Erythroblast (primary cell): ENCODE data around the gene EDC3.

Source experiments
- DNase-seq, 2 experiments: peaks; one replicate each; lab custom pipeline; 2025; lab: John Stamatoyannopoulos, UW
- GATA1 ChIP-seq: IDR thresholded peaks from 2 replicates; pipeline ENCODE4 v1.6.1; 2011; ENCODE audit warnings: low read depth, mild to moderate bottlenecking, control low read depth, low read length, moderate library complexity
- POLR2A ChIP-seq: IDR thresholded peaks from 2 replicates; pipeline ENCODE4 v1.6.1; 2011; ENCODE audit warnings: mild to moderate bottlenecking, low read length

The EDC3 gene

DNA sequence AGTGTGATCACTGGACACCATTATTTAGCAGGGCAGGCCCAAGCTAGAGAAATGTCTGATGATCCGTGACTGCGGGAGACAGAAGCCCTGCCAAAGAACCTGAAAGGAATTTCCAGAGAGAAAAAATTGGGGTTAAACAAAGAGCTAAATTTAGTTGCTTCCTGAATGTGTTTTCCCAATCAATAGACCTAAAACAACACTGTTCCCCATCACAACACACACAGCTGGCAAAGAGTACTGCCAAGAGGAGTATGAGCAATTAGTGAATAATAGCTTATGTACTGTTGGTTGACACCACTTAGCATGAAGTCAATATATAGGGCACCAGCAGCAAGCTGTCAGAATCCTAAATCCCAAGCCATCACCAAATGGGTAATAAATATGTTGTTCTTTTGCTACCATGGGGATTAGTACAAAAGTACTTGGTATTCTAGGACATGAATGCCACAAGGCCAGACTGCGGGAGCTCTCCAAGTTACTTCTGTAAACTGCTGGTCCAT lies 44.5 kb downstream of the EDC3 start:
- DNase-seq: no peak
- TF ChIP-seq POLR2A (no peak), GATA1 (no peak)

DNA sequence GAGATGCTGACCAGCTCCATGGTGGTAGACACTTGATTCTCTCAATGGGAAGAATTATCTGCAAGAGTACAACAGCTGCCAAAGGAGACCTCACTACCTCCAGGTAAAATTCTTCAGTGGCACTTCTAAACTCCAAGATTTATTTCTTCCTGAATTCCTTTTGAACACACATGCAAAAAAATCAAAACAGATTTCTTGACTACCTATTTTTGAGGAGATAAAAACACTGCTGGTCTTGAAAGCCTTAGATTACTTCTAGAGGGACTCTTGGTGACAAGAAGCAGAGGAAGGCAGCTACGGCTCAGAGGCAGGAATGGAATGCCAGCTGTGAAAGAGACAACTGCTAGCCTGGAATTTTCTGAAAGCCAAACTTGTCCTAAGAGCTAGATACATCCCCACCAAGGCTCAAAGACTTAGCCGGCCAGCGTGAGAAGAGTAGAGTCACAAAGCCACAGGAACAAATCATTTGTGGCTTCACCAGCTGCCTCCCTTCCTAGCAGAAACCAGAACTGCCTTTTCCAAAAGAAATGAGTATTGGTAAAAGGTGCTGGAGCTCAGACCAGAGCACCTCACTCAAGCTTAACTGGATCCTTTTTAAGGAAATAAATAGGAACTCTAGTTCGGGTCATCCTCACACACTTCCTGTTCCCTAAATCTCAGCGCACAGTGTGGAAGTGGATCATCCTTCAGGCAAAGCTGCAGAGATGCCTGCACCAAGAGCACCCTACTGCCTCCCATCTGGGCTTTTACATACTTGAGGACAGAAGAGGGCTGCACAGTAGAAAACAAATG lies 47.6 kb downstream of the EDC3 start:
- TF ChIP-seq POLR2A (no peak), GATA1 (no peak)
- no peak for DNase-seq

DNA sequence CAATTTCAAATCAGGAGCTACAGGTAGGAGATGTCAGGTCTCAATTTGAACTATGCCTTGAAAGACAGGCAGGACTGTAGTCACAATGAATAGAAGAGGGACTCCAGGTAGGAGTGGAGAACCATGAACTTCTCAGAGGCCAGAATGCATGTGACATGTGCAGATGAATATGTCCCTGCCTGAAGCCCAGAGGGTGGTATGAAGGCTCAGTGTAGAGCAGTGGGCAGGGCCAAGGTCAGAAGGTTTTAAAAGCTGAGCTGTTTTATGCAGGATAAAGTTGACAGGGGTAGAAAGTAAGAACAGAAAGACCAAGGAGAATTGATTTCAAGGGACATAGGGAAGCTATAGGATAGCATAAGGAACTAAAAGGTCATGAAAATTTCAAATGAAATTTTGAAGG lies 49.3 kb downstream of the EDC3 start:
- TF ChIP-seq GATA1 (no peak), POLR2A (no peak)
- DNase-seq: no peak

DNA sequence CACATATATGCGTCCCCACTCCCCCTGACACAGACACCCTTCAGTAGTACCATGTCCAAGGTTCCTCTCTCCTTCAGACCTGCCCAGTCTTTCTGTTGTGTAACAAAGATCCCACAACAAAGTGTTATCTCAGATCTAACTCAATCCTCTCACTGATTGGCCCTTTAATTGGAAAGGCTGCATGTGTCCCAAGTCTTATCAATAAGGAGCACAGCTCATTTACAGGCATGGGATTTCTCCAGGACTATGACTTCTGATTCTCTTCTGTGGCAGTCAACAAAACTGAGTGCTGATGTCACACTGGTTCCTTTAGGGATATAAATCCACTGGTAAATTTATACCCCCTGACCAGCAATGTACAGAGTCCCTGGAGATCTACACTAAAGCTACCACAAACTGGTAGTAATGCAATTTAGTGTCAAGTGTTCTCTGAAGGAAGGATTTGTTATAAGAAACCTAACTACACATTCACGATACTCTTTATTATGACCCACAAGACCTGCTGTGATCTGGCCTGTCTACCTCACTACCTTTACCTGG lies 52.1 kb downstream of the EDC3 start:
- TF ChIP-seq GATA1 (no peak), POLR2A (no peak)
- no peak for DNase-seq

DNA sequence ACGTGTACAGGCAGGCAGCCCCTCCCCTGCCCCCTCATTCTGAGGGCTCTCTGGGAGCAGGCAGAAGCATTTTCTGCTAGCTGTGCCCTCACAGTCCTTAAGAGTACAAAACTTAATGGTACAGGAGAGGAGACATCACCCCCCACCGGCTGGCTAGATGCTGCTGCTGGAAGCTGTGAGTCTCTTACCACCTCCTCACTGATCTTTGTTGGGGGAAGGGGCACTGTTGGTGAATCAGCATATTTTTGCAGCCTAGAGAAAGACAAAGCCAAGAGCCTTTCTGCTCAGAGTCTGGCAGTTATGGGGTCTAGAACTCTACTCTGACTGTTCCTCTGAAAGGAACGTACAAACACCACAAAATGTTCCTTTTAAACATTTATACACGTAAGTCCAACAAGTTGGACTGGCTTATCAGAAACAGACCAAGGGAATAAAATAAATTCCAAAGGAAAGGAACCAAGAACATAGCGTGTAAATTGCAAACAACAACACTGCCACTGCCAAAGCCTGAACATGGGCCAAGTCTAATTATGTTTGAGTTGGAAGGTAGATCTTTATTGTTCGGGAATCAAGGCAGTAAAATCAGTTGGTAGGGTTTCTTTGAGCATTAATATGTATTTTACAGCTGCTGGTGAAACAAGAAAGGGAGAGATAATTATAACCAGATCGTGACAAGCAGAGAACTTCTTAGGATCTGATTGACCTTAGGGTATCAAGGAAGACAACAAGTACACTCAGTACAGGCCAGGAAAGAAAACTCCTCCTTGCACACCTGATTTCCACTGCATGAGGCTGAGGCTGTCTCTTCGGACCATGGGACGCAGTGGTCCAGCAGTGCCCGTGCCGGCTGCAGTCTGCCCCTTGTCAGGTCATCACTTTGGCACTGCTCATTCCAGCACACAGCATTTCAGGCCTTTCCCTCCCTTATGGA lies 52.8 kb downstream of the EDC3 start:
- TF ChIP-seq GATA1: no peak
- TF ChIP-seq POLR2A: no peak
- DNase-seq: peak; percentile 28 to 30

DNA sequence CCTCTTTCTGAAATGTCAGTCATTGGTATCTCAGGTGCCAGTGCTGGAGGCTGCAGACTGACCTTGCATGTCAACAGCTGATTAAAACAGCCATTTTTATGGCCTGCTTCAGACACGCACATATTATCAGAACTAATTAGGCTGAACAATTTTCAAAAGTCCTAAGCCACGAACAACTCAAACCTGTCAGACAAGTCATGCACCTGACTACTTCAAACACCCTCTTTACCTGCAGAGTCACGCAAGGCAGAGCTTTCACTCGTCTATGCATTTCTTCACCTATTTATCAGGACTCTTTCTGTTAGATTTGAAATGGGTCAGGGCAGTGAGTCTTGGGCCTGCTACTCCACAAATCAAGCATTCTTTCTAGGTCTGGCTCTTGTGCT lies 53.5 kb downstream of the EDC3 start:
- peak; percentile 30 to 51 for DNase-seq
- TF ChIP-seq GATA1: no peak
- TF ChIP-seq POLR2A: no peak

DNA sequence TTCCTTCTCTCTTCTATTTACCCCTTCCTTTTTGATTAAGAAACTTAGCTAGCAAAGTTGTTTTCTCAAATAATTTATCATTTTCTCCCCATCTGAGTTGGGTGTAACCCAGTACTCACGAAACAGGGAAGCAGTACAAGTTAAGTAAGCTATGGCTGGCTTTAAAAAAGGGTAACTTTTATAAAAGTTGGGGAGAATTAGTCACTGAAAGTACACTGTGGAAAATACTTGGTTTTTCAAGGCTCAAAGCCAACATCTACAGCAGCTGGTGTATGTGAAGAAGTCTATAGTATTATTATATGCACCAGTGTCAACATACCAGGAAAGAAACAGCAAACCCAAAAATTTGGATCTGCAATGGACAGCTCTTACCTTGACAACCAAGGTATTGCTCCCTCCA lies 54.7 kb downstream of the EDC3 start:
- TF ChIP-seq GATA1 (no peak), POLR2A (no peak)
- no peak for DNase-seq

DNA sequence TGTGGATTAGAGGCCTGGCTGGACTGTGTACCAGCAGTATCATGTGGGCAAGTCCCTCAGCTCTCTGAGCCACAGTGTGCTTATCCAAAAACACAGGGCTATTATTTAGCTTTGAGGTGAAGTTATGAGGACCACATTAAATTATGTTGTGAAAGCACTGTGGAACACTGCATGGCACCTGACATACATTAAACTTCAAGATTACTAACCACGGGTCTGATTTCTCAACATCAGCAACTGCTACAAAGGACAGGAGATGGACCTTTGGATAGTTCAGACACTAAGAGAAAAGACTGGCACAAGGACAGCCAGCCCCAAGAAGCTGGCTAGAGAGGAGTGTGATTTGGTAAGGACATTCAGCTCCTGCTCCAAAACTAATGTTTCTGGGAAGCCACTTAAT lies 58.8 kb downstream of the EDC3 start:
- no peak for TF ChIP-seq GATA1
- TF ChIP-seq POLR2A: no peak
- no peak for DNase-seq

DNA sequence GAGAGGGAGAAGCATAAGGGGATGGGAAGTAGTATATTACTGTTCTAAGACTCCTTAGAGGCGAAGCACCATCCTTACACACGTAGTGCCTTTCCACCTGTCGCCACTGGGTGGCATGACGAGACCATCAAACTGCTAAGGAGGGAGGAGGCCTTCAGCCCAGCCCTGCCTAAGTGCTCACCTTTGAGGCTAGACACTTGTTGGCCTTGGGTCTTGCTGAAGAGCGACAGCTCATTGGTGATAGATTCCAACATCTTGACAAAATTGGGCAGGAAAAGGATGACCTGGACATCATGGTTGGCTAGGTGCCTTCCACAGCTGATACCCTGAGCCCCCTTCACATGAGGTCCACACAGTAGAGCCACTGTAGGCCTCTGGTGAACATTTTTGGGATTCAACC lies 60.6 kb downstream of the EDC3 start:
- TF ChIP-seq POLR2A: no peak
- TF ChIP-seq GATA1: no peak
- peak; percentile 73 to 86 for DNase-seq

DNA sequence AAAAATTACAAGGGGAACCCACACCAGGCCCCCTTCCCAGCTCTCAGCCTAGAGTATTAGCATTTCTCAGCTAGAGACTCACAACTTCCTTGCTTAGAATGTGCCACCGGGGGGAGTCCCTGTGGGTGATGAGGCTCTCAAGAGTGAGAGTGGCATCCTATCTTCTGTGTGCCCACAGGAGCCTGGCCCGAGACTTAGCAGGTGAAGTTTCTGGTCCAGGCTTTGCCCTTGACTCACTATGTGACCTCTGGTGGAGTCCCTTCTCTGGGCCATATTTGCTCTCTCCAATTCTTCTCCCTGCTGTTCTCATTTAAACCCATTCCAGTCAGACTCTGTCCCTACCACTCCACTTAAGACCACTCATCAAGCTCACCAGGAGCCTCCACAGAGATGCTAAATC lies 62.0 kb downstream of the EDC3 start:
- TF ChIP-seq POLR2A (no peak), GATA1 (no peak)

DNA sequence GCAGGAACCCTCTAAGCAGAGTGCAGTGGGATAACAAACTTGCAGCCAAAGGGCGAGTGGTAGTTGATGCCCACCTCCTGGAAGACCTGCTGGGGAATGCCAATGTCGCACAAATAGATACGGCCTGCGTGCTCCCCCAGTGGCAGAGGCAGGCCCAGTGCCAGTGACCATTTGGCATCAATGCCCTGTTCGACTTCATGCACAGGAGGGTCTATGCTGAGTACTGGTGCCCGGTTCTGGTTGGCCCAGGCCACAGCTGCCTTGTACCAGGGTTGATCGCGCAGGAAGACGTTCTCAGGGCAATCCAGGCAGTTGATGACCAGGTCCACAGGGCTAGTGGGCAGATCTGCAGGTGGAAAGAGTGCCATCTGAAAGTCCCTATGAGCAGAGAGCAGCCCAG lies 63.2 kb downstream of the EDC3 start:
- DNase-seq: no peak
- no peak for TF ChIP-seq GATA1
- no peak for TF ChIP-seq POLR2A

More for the DNA sequence above, 62.0 kb downstream of the EDC3 start:
- DNase-seq: no peak

DNA sequence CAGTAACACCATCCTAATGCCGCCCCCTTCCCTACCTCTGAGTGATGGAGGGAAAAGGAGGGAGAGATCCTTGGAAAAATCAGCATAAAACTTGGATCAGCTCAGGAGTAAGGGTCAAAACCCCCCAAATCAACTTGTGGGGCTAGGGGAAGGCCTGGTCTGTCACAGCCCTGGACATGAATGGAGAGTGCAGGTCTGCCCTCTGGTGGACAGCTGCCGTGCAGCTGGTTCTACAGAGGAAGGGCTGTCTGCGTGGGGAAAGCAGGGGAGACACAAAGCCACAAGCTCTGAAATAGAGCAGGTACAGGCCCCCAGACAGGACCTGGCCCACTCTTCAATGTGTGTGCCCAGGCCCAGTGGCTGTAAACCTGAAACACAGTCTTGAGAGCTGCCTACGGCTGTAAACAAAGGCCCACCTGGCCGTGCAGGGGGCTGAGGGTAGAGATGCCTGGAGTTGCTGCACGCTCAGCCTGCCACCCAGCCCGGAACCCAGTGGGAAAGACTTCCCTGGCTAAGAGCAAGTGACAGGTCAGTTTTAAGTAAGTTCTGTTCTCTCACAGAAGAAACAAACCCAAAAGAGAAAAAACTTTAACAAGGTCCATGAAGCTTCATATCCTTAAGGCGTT lies 63.8 kb downstream of the EDC3 start:
- TF ChIP-seq POLR2A: no peak
- no peak for TF ChIP-seq GATA1
- peak; percentile 64 to 82 for DNase-seq

DNA sequence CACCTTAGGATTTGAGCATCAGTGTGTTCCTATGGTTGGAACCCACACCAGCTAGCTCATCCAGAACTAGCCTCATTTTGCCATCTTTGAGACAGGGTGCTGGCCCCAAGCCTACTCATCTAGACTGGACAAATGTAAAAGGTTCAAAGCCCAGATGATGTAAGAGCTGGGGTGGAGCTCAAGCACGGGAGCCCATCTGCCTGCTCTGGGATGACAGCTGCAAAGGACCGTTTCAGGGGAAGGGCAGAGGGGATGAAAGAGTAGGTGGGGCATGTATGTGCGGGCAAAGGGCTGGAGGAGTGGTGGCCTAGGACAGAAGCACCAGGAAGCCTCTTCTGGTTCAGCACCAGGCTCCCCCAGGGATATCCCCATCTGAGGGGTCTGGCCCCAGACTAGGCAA lies 64.4 kb downstream of the EDC3 start:
- TF ChIP-seq GATA1: no peak
- no peak for TF ChIP-seq POLR2A
- peak in 1 of 2 experiments; percentile 28 for DNase-seq
